HepG2 (cell line): ENCODE measurements around the gene PGK1. TPM values are rescaled to one million over a fixed set of nuclear protein-coding genes. Genes with fewer than 3 reads are reported as not detected.

Experiments
- CBFB ChIP-seq: sonication (generic); formaldehyde crosslinking; IDR thresholded peaks from 2 replicates; pipeline ENCODE4 v1.4.0; 2020; ENCODE audit warnings: missing genetic modification reagents
- DR1 ChIP-seq: sonication (generic); formaldehyde crosslinking; IDR thresholded peaks from 2 replicates; pipeline ENCODE4 v1.8.0; 2021; ENCODE audit warnings: mild to moderate bottlenecking, missing genetic modification reagents, inconsistent platforms
- EEA1 ChIP-seq: sonication (generic); formaldehyde crosslinking; IDR thresholded peaks from 2 replicates; pipeline ENCODE4 v1.5.1; 2020; ENCODE audit warnings: mild to moderate bottlenecking, missing genetic modification reagents, borderline replicate concordance
- ESRRA ChIP-seq: sonication (generic); formaldehyde crosslinking; IDR thresholded peaks from 2 replicates; pipeline ENCODE4 v1.5.1; 2020; ENCODE audit warnings: mild to moderate bottlenecking, low read depth, missing genetic modification reagents
- ETV5 ChIP-seq: IDR thresholded peaks from 2 replicates; pipeline ENCODE4 v1.6.1; 2018; ENCODE audit warnings: missing biosample characterization, missing genetic modification reagents, inconsistent platforms, borderline replicate concordance
- FOSL1 ChIP-seq: sonication (generic); formaldehyde crosslinking; IDR thresholded peaks from 2 replicates; pipeline ENCODE4 v1.9.0; 2021; ENCODE audit warnings: missing genetic modification reagents, borderline replicate concordance
- GZF1 ChIP-seq: sonication (generic); formaldehyde crosslinking; IDR thresholded peaks from 2 replicates; pipeline ENCODE4 v1.5.1; 2020; ENCODE audit warnings: mild to moderate bottlenecking, missing genetic modification reagents
- HOXA7 ChIP-seq: sonication (generic); formaldehyde crosslinking; IDR thresholded peaks from 2 replicates; pipeline ENCODE4 v1.8.1; 2022; ENCODE audit warnings: mild to moderate bottlenecking, missing genetic modification reagents, moderate library complexity
- IKZF1 ChIP-seq: fragments of 450-650 bp; IDR thresholded peaks from 2 replicates; pipeline ENCODE4 v1.7.1; 2016
- MATR3 ChIP-seq: sonication (generic); formaldehyde crosslinking; IDR thresholded peaks from 2 replicates; pipeline ENCODE4 v1.4.0; 2020; ENCODE audit warnings: missing genetic modification reagents
- NFKB2 ChIP-seq: sonication (generic); formaldehyde crosslinking; IDR thresholded peaks from 2 replicates; pipeline ENCODE4 v1.4.0; 2020; ENCODE audit warnings: missing genetic modification reagents, borderline replicate concordance
- NFRKB ChIP-seq: fragments of 450-650 bp; IDR thresholded peaks from 2 replicates; pipeline ENCODE4 v1.6.1; 2017
- PAWR ChIP-seq: sonication (generic); formaldehyde crosslinking; IDR thresholded peaks from 2 replicates; pipeline ENCODE4 v1.4.0; 2020; ENCODE audit warnings: missing genetic modification reagents, mild to moderate bottlenecking, borderline replicate concordance
- PRMT3 ChIP-seq: sonication (generic); formaldehyde crosslinking; IDR thresholded peaks from 2 replicates; pipeline ENCODE4 v1.8.1; 2022; ENCODE audit warnings: low read depth, mild to moderate bottlenecking, moderate library complexity, missing genetic modification reagents, borderline replicate concordance
- ZBTB33 ChIP-seq: sonication (generic); formaldehyde crosslinking; IDR thresholded peaks from 2 replicates; pipeline ENCODE4 v1.4.0; 2020; ENCODE audit warnings: missing genetic modification reagents
- ZBTB4 ChIP-seq: sonication (generic); formaldehyde crosslinking; IDR thresholded peaks from 2 replicates; pipeline ENCODE4 v1.4.0; 2020; ENCODE audit warnings: missing genetic modification reagents, mild to moderate bottlenecking, borderline replicate concordance
- ZEB1 ChIP-seq: IDR thresholded peaks from 2 replicates; pipeline ENCODE4 v1.6.1; 2012; ENCODE audit warnings: mild to moderate bottlenecking, low read depth, inconsistent platforms; ENCODE audit not compliant: insufficient replicate concordance
- ZNF224 ChIP-seq: sonication (generic); formaldehyde crosslinking; IDR thresholded peaks from 2 replicates; pipeline ENCODE4 v1.5.0; 2020; ENCODE audit warnings: mild to moderate bottlenecking, missing genetic modification reagents
- ZNF660 ChIP-seq: sonication (generic); formaldehyde crosslinking; IDR thresholded peaks from 2 replicates; pipeline ENCODE4 v1.5.1; 2020; ENCODE audit warnings: mild to moderate bottlenecking, low read depth, missing genetic modification reagents, borderline replicate concordance
- ZNF713 ChIP-seq: sonication (generic); formaldehyde crosslinking; IDR thresholded peaks from 2 replicates; pipeline ENCODE4 v1.4.0; 2020; ENCODE audit warnings: mild to moderate bottlenecking, missing genetic modification reagents
- ZNF720 ChIP-seq: sonication (generic); formaldehyde crosslinking; IDR thresholded peaks from 2 replicates; pipeline ENCODE4 v1.4.0; 2020; ENCODE audit warnings: missing genetic modification reagents
- ZNF770 ChIP-seq: sonication (generic); formaldehyde crosslinking; IDR thresholded peaks from 2 replicates; pipeline ENCODE4 v1.5.0; 2020; ENCODE audit warnings: mild to moderate bottlenecking, missing genetic modification reagents
- ZSCAN9 ChIP-seq: IDR thresholded peaks from 2 replicates; pipeline ENCODE4 v1.6.1; 2016; ENCODE audit warnings: borderline replicate concordance
- polyA plus RNA-seq, 8 experiments: library from polyadenylated mRNA; depleted of rRNA in 3 of 8; stranded (reverse) in 7 of 8; unstranded in 1 of 8; fragments of >200 nt; fragmentation: Illumina TruSeq in 4 of 8; extraction: Trizol in 4 of 8; gene quantifications; 2 replicates each; pipeline versions ENCODE4 v1.2.1 to v1.2.3, GENCODE V29; 2011 to 2016; ENCODE audit warnings: low read depth in 4 of 8, missing spikeins in 1 of 8, mixed read lengths in 1 of 8; ENCODE audit not compliant: insufficient read depth in 1 of 8
- total RNA-seq, 5 experiments: library from RNA; depleted of rRNA; stranded (reverse); fragments of >200 nt; fragmentation: Illumina TruSeq; extraction: Trizol; gene quantifications; 2 replicates each; pipeline ENCODE4 v1.2.3, GENCODE V29; 2016; ENCODE audit warnings: low read depth in 1 of 5

The PGK1 gene
- total and polyA plus RNA-seq, 2 of the 13 experiments (the other 11 are each of a cell fraction or from before 2014, with no cell fraction given): 325 to 1,274 TPM

GRCh38 chrX:78139160-78140123 is 35.4 kb downstream of the PGK1 start, which contains the start of gene TAF9B (continued):
- TF ChIP-seq ZBTB4 (CRISPR knock-in tag) (no peak), ETV5 (CRISPR knock-in tag) (no peak), ESRRA (CRISPR knock-in tag) (no peak), EEA1 (CRISPR knock-in tag) (no peak), MATR3 (CRISPR knock-in tag) (no peak), ZBTB33 (CRISPR knock-in tag) (no peak), DR1 (CRISPR knock-in tag) (no peak), NFKB2 (CRISPR knock-in tag) (peak; percentile 52; the same call in 1 of the 2 replicates), ZNF660 (CRISPR knock-in tag) (no peak), HOXA7 (CRISPR knock-in tag) (no peak), PAWR (CRISPR knock-in tag) (no peak), ZNF770 (CRISPR knock-in tag) (no peak), ZNF224 (CRISPR knock-in tag) (no peak), FOSL1 (CRISPR knock-in tag) (no peak), ZEB1 (no peak), ZSCAN9 (no peak), ZNF720 (CRISPR knock-in tag) (no peak), ZNF713 (CRISPR knock-in tag) (no peak), GZF1 (CRISPR knock-in tag) (no peak), NFRKB (no peak), IKZF1 (no peak), PRMT3 (CRISPR knock-in tag) (no peak), CBFB (CRISPR knock-in tag) (no peak)
